H54 (cell line): ENCODE results near the gene SPAST.
"Not testable (repeated sequence)": the region's sequence is repeated elsewhere in the genome, so short reads cannot be mapped to it uniquely, and the experiment has no call there.

ENCODE experiments used
- DNase-seq: peaks from one replicate; pipeline ENCODE4 v3.0.0; 2011; ENCODE audit warnings: low spot score, mixed read lengths; ENCODE audit not compliant: insufficient read length
- FAIRE-seq: peaks from 3 replicates; lab custom pipeline; 2011; peaks lifted over from hg19 to GRCh38; lab: Jason Lieb, UNC
- POLR2A ChIP-seq: IDR thresholded peaks from 2 replicates; pipeline ENCODE4 v1.6.1; 2011; ENCODE audit warnings: low read depth, mild to moderate bottlenecking, low read length

Gene SPAST, protein sequence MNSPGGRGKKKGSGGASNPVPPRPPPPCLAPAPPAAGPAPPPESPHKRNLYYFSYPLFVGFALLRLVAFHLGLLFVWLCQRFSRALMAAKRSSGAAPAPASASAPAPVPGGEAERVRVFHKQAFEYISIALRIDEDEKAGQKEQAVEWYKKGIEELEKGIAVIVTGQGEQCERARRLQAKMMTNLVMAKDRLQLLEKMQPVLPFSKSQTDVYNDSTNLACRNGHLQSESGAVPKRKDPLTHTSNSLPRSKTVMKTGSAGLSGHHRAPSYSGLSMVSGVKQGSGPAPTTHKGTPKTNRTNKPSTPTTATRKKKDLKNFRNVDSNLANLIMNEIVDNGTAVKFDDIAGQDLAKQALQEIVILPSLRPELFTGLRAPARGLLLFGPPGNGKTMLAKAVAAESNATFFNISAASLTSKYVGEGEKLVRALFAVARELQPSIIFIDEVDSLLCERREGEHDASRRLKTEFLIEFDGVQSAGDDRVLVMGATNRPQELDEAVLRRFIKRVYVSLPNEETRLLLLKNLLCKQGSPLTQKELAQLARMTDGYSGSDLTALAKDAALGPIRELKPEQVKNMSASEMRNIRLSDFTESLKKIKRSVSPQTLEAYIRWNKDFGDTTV

DNA sequence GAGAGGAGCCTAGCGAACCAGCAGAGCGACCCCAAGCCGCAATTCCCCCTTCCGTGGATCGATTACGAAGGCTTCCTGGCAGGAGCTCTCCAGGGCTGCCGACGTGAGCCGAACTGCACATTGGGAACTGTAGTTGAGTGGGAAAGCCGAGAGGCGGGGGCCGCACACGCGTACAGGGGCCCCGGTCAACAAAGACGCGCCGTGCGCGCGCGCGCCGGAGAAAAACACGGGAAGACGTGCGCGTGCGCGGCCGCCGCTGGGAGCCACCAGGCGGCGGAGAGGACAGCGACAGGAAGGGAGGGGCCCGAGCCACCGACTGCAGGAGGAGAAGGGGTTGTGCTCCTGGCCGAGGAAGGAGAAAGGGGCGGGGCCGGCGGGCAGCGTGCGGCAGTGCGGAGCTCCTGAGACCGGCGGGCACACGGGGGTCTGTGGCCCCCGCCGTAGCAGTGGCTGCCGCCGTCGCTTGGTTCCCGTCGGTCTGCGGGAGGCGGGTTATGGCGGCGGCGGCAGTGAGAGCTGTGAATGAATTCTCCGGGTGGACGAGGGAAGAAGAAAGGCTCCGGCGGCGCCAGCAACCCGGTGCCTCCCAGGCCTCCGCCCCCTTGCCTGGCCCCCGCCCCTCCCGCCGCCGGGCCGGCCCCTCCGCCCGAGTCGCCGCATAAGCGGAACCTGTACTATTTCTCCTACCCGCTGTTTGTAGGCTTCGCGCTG is at the start of gene SPAST:
Gene SPAST (plus strand): TSS at position 247 of the 711 bp plus-strand sequence. CDS start 276 bp downstream, at position 523.
- peak; percentile 58 for TF ChIP-seq POLR2A
- DNase-seq (peak; percentile 97), FAIRE-seq (peak; percentile 70)

DNA sequence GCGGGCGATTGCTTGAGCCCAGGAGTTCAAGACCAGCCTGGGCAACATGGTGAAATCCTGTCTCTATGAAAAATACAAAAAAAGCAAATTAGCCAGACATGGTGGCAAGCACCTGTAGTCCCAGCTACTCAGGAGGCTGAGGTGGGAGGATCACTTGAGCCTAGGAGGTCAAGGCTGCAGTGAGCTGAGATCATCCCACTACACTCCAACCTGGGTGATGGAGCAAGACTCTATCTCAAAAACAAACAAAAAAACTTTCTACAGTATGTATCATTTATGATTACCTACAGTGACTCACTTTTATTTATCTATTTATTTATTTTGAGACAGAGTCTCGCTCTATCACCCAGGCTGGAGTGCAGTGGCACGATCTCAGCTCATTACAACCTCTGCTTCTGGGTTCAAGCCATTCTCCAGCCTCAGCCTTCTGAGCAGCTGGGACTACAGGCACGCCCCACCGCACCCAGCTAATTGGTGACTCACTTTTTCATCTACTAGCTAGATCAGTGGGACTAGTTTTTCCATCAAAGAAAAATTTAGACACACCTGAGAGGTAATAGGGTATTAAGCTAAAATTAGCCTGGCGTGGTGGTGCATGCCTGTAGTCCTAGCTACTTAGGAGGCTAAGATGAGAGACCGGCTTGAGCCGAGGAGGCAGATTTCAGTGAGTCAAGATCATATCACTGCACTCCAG is 44.4 kb upstream of the SPAST start:
- DNase-seq, FAIRE-seq: not testable (repeated sequence)

DNA sequence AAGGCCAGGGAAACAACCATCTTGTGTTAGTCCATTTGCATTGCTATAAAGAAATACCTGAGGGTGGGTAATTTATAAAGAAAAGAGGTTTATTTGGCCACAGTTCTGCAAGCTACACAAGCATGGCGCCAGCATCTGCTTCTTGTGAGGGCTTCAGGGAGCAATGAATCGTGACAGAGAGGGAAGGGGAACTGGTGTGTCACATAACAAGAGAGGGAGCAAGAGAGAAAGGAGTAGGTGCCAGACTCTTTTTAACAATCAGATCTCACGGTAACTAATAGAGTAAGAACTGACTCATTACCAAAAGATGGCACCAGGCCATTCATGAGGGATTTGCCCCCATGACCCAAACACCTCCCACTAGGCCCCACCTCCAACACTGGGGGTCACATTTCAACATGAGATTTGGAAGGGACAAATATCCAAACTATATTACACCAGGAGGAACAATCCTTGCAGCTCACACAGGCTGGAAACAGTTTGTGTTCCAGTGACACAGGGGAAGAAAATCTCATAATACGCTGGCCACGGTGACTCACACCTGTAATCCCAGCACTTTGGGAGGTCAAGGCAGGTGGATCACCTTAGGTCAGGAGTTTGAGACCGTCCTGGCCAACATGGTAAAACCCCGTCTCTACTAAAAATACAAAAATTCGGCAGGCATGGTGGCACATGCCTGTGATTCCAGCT is 29.0 kb upstream of the SPAST start:
- DNase-seq, FAIRE-seq: not testable (repeated sequence)

DNA sequence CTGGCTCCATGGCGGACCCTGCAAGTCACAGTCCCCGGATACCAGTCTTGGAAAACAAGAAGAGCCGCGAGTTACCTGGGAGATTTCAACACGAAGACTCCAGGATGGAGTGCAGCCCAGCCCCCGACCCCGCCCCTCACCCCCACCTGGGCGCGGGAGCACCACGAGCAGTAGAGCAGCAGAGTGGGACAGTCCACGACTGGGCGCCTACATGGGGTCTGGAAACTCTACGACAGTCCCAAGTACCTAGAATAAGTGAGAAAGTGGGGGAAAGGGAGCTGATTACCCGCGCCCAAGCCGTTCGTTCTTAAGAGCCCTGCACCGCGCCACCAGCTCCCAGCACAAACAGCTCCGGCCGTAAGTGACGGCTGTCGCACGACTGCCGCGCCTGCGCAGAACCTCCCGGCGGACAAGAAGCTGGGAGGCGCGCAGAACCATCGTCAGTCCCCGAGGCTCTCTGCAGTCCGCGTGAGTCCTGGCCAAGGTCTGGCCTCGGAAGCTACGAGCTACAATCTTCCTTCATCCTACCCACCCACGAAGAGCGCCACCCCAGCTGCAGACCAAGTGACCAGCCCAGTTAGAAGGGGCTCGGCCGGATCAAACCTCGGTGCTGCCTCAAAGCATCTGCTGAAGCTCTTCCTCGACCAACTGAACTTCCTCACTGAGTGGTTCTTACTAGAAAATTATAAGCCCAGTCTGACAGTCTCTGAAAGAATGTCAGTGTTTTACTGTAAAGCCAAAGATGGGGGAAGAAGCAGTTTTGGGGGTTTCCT is 23.7 kb upstream of the SPAST start, which contains the start of gene DPY30:
Gene DPY30 (minus strand): TSS at position 359 of the 773 bp plus-strand sequence. CDS start 349 bp downstream, at position 10.
- FAIRE-seq (peak; percentile 65), DNase-seq (peak; percentile 90)
- TF ChIP-seq POLR2A: peak; percentile 98

DNA sequence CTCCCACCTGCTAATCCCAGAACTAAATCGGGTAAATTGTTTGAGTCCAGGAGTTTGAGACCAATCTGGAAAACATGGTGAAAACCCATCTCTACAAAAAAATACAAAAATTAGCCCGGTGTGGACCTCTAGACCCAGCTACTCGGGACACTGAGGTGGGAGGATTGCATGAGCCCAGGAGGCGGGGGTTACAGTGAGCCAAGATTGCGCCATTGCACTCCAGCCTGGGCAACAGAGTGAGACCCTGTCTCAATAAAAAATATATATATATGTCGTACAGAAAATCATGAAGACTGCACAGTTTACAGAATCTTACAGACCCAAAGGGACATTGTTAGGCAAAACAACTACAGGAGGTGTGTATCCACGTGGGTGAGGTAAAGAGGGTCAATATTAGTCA is 19.8 kb upstream of the SPAST start:
- DNase-seq (no peak), FAIRE-seq (no peak)
- TF ChIP-seq POLR2A: no peak

DNA sequence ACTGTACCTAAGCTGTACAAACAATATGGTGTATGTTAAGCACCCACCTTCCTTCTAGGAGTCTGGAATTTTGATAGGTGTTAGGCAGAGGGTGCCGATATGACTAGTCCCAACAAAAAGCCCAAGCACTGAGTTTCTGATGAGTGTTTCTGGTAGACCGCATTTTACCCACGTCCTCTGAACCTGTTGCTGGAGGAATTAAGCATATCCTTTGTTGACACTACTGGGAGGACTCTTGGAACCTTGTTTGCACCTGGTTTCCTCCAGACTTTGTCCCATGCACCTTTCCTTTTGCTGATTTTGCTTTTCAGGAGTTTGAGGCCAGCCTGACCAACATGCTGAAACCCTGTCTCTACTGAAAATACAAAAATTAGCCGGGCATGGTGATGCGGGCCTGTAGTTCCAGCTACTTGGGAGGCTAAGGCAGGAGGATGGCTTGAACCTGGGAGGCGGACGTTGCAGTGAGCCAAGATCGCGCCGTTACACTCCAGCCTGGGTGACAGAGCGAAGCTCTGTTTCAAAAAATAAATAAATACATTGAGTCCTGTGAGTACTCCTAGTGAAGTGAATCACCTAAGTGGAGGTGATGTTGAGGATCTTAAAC is 11.4 kb upstream of the SPAST start:
- FAIRE-seq (no peak), DNase-seq (no peak)
- TF ChIP-seq POLR2A: no peak

DNA sequence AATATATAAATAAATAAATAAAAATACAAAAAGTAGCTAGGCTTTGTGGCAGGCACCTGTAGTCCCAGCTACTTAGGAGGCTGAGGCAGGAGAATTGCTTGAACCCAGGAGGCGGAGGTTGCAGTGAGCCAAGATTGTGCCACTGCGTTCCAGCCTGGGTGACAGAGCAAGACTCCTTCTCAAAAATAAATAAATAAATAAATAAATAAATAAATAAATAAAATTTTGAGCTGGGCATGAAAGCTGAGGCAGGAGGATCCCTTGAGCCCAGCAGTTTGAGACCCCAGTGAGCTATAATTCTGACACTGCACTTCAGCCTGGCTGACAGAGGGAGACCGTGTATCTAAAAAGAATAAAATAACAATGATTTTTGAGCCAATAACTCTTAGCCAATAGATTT is 8.8 kb upstream of the SPAST start:
- not testable (repeated sequence) for FAIRE-seq, DNase-seq

DNA sequence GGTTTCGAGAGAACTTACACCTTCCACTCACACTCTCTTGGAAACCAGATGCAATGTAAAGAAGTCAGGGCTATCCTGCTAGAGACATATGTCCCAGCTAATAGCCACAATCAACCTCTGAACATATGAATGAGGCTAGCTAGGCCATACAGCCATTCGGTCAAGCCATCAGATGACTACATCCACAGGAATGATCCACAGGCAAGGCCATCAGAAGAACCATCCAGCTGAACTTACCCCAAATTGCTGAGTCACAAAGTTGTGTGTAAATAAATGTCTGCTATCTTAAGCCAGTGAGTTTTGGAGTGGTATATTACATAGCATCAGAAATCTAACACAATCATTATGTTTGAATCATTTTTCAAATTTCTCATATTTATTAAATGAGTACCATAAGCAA is 5.2 kb upstream of the SPAST start:
- DNase-seq (no peak), FAIRE-seq (peak; percentile 88)
- no peak for TF ChIP-seq POLR2A

DNA sequence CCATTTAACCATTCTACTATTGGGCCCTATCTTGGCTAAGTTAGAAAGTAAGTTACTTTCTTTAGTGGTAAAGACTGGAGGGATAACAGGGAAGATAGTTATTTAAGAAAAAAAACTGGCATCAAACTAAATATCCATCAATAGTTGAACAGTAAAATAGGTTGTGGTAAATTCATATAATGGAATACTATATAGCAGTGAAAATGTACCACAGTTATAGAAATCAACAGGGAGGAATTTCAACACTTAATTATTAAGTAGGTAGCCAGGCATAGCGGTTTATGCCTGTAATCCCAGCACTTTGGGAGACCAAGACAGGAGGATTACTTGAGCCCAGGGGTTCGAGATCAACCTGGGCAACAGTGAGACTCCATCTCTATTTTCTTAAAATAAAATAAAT is 3.1 kb upstream of the SPAST start:
- no peak for DNase-seq
- no peak for FAIRE-seq
- TF ChIP-seq POLR2A: no peak

DNA sequence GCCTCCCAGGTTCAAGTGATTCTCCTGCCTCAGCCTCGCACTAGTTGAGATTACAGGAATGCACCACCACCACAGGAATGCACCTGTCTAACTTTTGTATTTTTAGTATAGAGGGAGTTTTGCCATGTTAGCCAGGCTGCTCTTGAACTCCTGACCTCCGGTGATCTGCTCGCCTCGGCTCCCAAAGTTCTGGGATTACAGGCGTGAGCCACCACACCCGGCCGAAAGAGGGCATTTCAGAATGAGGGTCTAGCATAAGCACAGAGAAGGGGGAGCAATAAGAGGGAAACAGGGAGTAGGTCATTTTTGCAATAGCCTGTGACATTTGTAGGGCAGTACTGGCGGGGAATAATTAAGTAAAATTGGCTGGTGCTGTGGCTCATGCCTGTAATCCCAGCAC is 1.9 kb upstream of the SPAST start:
- FAIRE-seq (no peak), DNase-seq (no peak)
- TF ChIP-seq POLR2A: no peak

DNA sequence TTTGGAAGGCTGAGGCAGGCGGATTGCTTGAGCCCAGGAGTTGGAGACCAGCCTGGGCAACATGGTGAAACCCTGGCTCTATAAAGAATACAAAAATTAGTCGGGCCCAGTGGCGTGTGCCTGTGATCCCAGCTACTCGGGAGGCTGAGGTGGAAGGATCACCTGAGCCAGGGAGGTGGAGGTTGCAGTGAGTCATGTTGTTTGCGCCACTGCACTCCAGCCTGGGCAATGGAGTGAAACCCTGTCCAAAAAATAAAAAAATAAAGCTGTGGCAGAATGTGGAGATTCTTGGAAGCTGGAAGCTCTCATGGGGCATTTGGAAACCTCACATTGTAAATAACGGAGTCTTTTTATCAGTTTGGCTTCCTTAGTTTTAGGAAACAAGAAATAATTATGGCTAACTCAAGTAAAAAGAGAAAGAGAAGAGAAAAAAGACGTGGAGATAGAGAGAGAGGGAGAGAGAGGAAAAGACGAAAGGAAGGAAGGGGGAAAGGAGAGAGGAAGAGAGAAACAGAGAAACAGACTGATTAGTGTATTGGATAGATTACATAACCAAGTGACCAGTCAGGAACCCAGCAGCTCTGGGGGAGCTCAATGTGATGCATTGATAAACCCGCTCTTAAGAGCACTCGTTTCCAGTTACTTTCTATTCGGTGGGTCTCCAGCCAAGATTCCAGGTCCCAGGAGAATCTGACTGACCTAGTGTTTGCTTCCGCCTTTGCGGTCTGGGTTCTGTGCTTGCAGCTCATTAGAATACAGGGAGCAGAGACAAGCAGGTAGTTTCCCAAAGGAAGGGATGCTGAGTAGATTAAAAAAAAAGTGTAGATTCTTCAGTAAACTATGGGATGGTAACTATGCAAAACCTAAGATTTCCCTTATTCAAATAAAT is 1.1 kb upstream of the SPAST start:
- DNase-seq (peak; percentile 52), FAIRE-seq (peak; percentile 68)
- TF ChIP-seq POLR2A: no peak
